Fibroblast of mammary gland (primary cell): ENCODE results near the gene C7orf33.

Experiments used
- DNase-seq: peaks from one replicate; pipeline ENCODE4 v3.0.0-alpha.2; 2010; ENCODE audit warnings: low read depth
- H3K4me3 ChIP-seq: 2 replicates; pipeline ENCODE4 v1.5.1; 2011; ENCODE audit warnings: low read depth, mild to moderate bottlenecking, low read length, moderate library complexity; ENCODE audit not compliant: control insufficient read depth
- TF ChIP-seq, protein P1 (sequence below): conservative IDR thresholded peaks from 2 replicates; pipeline ENCODE4 v1.5.1; 2011; ENCODE audit warnings: low read depth, low read length, inconsistent platforms; ENCODE audit not compliant: control insufficient read depth, insufficient read depth

The C7orf33 gene

DNA sequence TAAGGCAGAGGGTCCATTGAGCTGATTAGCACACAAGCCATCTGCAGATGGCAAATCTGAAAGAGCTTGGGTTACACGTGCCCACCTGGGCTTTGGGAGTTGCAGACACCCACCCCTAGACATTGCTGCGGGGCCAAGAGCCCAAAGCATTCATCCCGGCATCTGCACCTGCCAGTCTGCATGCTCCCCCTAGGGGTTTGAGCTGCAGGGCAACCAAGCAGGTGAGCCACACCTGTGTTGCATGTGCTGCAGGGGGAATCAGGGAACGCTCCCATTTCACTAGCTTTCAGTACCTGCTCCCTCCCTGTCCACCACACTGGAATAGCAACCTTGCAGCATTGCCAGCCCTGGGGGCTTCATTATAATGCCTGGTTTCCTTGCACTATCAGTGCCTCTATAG, 21.1 kb downstream of the C7orf33 start:
- DNase-seq = no peak
- TF ChIP-seq, protein P1, sequence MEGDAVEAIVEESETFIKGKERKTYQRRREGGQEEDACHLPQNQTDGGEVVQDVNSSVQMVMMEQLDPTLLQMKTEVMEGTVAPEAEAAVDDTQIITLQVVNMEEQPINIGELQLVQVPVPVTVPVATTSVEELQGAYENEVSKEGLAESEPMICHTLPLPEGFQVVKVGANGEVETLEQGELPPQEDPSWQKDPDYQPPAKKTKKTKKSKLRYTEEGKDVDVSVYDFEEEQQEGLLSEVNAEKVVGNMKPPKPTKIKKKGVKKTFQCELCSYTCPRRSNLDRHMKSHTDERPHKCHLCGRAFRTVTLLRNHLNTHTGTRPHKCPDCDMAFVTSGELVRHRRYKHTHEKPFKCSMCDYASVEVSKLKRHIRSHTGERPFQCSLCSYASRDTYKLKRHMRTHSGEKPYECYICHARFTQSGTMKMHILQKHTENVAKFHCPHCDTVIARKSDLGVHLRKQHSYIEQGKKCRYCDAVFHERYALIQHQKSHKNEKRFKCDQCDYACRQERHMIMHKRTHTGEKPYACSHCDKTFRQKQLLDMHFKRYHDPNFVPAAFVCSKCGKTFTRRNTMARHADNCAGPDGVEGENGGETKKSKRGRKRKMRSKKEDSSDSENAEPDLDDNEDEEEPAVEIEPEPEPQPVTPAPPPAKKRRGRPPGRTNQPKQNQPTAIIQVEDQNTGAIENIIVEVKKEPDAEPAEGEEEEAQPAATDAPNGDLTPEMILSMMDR = no peak
- H3K4me3 ChIP-seq = no peak overlapping the region

DNA sequence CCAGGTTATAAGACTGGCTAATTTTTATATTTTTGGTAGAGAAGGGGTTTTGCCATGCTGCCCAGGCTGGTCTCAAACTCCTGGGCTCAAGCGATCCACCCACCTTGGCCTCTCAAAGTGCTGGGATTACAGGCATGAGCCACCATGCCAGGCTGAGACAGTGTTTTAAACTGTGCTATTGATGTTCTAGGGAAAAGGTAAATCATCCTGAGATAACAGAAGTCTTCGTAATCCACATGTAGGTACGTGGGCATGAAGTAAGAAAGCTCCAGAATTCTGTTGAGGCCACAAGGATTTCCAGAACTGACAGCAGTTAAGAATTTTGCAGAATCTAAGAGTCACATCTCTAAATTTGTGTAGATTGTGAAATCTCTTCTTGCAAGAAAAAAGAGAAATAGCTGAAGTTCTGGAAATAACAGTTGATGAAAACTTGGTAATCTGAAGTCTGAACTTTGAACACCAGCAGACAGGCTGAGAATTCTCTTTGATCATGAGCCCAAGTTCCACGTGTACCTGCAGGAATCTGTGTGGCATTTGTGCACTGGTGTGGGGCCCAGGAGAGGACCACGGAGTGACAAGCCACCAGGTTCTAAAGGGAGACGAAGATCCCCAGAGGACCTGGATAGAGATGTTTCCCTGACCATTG, 24.6 kb downstream of the C7orf33 start:
- no peak for DNase-seq
- TF ChIP-seq, protein P1 = no peak
- no peak overlapping the region for H3K4me3 ChIP-seq

- DNase-seq = no peak
- TF ChIP-seq, protein P1 = no peak
- no peak overlapping the region for H3K4me3 ChIP-seq
These were observed 30.3 kb downstream of the C7orf33 start for GRCh38 chr7:148620749-148621359.

GRCh38 chr7:148621563-148621962, 31.0 kb downstream of the C7orf33 start:
- H3K4me3 ChIP-seq = no peak overlapping the region
- DNase-seq = no peak
- TF ChIP-seq, protein P1 = no peak

DNA sequence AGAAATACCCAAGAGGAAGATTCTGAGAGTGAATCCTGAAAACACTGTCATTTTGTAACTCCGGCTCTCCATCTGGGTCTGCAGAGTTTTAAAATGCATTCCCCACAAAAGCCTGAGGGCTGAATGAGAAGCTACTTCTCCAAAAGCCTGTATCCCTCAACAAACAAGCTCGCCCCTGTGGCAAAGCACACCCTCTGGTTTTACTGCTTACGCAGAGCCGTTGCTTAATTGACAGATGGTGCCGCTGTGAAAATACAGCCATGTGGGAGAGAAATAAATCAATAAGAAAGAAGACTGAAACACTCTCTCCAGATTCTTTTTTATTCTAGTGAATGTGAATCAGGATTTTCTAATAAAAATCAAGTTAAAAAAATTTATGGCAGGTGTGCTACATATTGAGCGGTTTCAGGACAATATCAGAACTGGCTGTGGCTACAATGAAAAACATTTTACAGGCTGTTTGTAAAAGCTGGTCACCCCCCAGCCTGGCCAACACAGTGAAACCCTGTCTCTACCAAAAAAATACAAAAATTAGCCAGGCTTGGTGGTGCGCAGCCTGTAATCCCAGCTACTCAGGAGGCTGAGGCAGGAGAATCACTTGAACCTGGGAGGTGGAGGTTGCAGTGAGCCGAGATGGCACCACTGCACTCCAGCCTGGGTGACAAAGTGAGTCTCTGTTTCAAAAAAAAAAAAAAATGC, 32.5 kb downstream of the C7orf33 start:
- no peak overlapping the region for H3K4me3 ChIP-seq
- no peak for DNase-seq
- TF ChIP-seq, protein P1 = no peak

DNA sequence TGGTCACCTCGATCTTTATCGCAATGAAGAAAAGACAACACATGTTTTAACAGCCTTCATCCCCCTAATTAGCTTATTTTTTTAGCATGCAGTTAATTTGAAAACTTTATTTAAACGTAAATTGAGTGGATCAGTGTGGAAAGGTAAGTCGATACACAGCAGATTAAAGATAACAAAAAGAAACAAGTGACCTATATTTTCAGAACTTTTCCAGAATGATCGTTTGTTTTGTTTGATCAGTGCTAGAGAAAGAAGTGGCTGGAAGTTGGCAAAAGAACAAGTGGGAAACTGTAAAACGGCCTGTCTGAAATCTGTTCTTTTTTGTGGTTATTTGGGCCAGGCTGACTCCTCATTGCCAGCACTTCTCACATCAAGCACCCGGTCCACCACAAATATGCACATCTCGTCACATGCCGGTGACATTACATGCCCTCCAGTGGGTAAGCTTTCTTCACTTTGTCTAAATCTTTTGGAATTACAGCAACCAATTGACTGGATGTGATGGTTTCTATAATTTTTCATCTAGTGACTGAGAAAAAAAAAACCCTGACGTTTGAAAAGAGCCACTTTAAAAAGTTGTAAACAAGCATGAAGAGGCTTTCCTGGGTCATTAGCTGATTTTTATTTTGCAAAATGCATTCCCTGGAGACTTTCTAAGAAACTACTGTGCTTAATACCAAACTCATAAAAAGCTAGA, 33.2 kb downstream of the C7orf33 start:
- peak; percentile 45 for DNase-seq
- TF ChIP-seq, protein P1 = no peak
- no peak overlapping the region for H3K4me3 ChIP-seq
